Subcutaneous abdominal adipose tissue (tissue), 5 donors: ENCODE measurements around the gene RYR2.

Experiments used
- H3K27ac ChIP-seq: one replicate; pipeline ENCODE4 v1.7.0; 2013; ENCODE audit warnings: low read depth, mild to moderate bottlenecking, inconsistent platforms, low read length, moderate library complexity
- H3K27me3 ChIP-seq, 5 donors: one replicate each; pipeline ENCODE4 v1.7.0; 2013; ENCODE audit warnings: low read length in 5 of 5, inconsistent platforms in 1 of 5; ENCODE audit not compliant: control insufficient read depth in 5 of 5, insufficient read depth in 4 of 5
- H3K36me3 ChIP-seq, 5 donors: one replicate each; pipeline ENCODE4 v1.7.0; 2013; ENCODE audit warnings: low read length in 5 of 5; ENCODE audit not compliant: control insufficient read depth in 5 of 5, insufficient read depth in 5 of 5
- H3K4me1 ChIP-seq, 5 donors: one replicate each; pipeline ENCODE4 v1.7.0; 2013; ENCODE audit warnings: low read length in 5 of 5, mild to moderate bottlenecking in 3 of 5, moderate library complexity in 1 of 5; ENCODE audit not compliant: control insufficient read depth in 5 of 5, insufficient read depth in 5 of 5
- H3K4me3 ChIP-seq, 5 donors: one replicate each; pipeline ENCODE4 v1.7.0; 2013; ENCODE audit warnings: low read length in 5 of 5, low read depth in 1 of 5
- H3K9ac ChIP-seq, 5 donors: one replicate each; pipeline ENCODE4 v1.7.0; 2013; ENCODE audit warnings: low read length in 5 of 5, mild to moderate bottlenecking in 4 of 5, moderate library complexity in 3 of 5
- H3K9me3 ChIP-seq, 5 donors: one replicate each; pipeline ENCODE4 v1.7.0; 2013; ENCODE audit warnings: low read length in 5 of 5; ENCODE audit not compliant: control insufficient read depth in 5 of 5
- donor health status: healthy.
- donor health status: healthy.
- donor health status: healthy.
- donor health status: healthy.
- donor health status: healthy.

Gene RYR2

DNA sequence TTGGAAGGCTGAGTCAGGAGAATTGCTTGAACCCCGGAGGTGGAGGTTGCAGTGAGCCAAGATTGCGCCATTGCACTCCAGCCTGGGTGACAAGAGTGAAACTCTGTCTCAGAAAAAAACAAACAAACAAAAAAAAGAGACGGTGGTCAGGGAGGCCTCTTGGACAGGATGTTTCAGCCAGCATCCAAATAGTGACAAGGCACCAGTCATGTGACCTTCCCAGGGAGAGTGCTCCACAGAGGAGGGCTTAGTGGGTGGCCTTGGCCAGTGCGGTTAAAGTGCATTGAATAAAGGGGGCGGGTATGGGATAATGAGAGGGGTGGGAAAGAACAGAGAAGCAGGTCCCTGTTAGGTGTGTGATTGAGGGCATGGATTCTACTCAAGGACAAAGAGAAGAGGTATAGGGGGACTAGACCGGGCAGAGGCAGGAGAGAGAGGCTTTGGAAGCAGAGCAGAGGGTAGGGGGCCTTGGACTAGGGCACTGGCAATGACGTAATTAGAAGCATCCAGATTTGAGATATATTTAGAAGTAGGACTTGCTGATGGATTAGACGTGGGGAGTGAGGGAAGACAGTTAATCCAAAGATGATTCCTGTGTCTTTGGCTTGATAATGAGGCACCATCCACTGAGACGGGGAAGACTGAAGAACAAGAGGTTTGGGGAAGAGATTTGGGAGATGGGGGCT is 12.0 kb upstream of the RYR2 start:
- Histone ChIP-seq H3K4me3 (no peak overlapping the region), H3K36me3 (no peaks in the 10 kb centered on the region), H3K9me3 (peaks cover 0 to 9% (median 2%) of the 10 kb centered on the region in 5 donors), H3K4me1 (peaks cover 0 to 7% (median 0%) of the 10 kb centered on the region in 5 donors), H3K27ac (no peak overlapping the region), H3K27me3 (no peaks in the 10 kb centered on the region), H3K9ac (no peak overlapping the region)

- H3K27me3 ChIP-seq = no peaks in the 10 kb centered on the region
- H3K36me3 ChIP-seq = no peaks in the 10 kb centered on the region
- H3K9me3 ChIP-seq = no peaks in the 10 kb centered on the region
- H3K4me3 ChIP-seq = no peak overlapping the region
- H3K4me1 ChIP-seq = peaks cover 0 to 7% (median 0%) of the 10 kb centered on the region in 5 donors
- no peak overlapping the region for H3K9ac ChIP-seq
- H3K27ac ChIP-seq = no peak overlapping the region
Observed at GRCh38 chr1:237031480-237031879, 10.5 kb upstream of the RYR2 start.

DNA sequence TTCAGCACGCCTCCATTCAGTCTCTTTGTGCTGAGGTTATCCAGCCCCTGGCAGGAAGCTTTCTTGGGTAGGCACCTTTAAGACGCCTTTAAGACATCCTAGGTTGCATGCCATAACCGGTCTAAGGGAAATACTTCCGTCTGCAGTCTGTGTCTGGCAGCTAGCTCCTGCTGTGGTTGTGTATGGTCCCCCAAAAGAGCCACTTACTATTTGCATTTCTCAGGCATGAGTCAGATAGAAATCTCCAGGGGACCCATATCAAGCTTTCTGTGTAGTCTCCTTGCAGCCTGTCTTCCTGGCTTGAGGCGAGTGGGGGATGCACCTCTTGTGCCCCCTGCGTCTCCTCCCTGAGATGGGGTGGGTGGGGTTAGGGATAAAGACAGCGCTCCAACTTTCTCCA is 10.0 kb upstream of the RYR2 start:
- H3K27me3 ChIP-seq = peaks cover 0 to 3% (median 0%) of the 10 kb centered on the region in 5 donors
- H3K4me1 ChIP-seq = peaks cover 0 to 7% (median 0%) of the 10 kb centered on the region in 5 donors
- H3K4me3 ChIP-seq = no peak overlapping the region
- H3K27ac ChIP-seq = no peak overlapping the region
- H3K9me3 ChIP-seq = no peaks in the 10 kb centered on the region
- H3K9ac ChIP-seq = no peak overlapping the region
- no peaks in the 10 kb centered on the region for H3K36me3 ChIP-seq

GRCh38 chr1:237033061-237033460 is 8.9 kb upstream of the RYR2 start:
- Histone ChIP-seq H3K27ac (no peak overlapping the region), H3K36me3 (no peaks in the 10 kb centered on the region), H3K4me1 (peaks cover 0 to 7% (median 0%) of the 10 kb centered on the region in 5 donors), H3K9ac (no peak overlapping the region), H3K9me3 (no peaks in the 10 kb centered on the region), H3K27me3 (peaks cover 0 to 3% (median 0%) of the 10 kb centered on the region in 5 donors), H3K4me3 (no peak overlapping the region)

DNA sequence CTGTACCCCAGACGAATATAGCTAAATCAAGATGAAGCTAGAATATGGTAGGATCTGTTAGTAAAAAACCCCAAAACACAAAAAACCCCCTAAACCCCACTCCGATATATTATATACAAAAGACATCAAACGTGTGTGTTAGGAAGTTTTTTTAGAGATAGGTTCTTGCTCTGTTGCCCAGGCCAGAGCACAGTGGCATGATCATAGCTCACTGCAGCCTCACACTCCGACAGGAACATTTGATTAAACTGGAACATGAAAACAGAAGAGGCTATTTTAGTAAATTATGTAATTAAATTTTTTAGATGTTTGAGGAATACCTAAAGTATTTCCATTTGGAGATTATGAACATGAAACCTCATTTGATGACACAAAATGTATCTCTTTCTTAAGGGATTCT is 8.2 kb upstream of the RYR2 start:
- no peak overlapping the region for H3K4me3 ChIP-seq
- no peaks in the 10 kb centered on the region for H3K9me3 ChIP-seq
- no peak overlapping the region for H3K27ac ChIP-seq
- H3K36me3 ChIP-seq = no peaks in the 10 kb centered on the region
- peaks cover 0 to 3% (median 0%) of the 10 kb centered on the region in 5 donors for H3K27me3 ChIP-seq
- peaks cover 0 to 7% (median 0%) of the 10 kb centered on the region in 5 donors for H3K4me1 ChIP-seq
- no peak overlapping the region for H3K9ac ChIP-seq

GRCh38 chr1:237035759-237036158 is 6.2 kb upstream of the RYR2 start:
- H3K4me1 ChIP-seq = peaks cover 0 to 7% (median 0%) of the 10 kb centered on the region in 5 donors
- no peaks in the 10 kb centered on the region for H3K36me3 ChIP-seq
- H3K27ac ChIP-seq = no peak overlapping the region
- no peak overlapping the region for H3K4me3 ChIP-seq
- peaks cover 0 to 3% (median 0%) of the 10 kb centered on the region in 5 donors for H3K27me3 ChIP-seq
- no peaks in the 10 kb centered on the region for H3K9me3 ChIP-seq
- H3K9ac ChIP-seq = no peak overlapping the region

DNA sequence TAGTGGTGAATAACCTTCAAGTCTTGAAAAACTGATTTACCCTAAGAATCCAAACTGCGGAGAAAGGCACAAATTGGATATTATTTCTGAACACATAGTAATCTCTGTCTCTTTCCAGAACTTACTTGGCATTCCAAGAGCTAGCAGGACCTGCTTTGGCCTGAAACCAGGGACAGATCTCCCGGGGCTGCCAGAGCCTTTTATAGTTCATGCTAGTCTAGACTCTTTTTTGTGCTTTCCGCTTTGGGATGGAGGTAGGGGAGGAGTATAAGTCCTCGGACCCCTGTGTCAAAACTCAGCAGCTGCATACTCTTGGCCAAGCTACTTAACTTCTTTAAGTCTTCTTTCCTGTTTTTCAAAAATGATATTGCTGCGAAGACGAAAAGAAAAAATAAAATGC is 3.8 kb upstream of the RYR2 start:
- Histone ChIP-seq H3K36me3 (no peaks in the 10 kb centered on the region), H3K27me3 (peaks cover 7 to 20% (median 16%) of the 10 kb centered on the region in 5 donors), H3K4me1 (peaks cover 0 to 12% (median 12%) of the 10 kb centered on the region in 5 donors), H3K9me3 (no peaks in the 10 kb centered on the region), H3K27ac (no peak overlapping the region), H3K9ac (no peak overlapping the region), H3K4me3 (no peak overlapping the region)

DNA sequence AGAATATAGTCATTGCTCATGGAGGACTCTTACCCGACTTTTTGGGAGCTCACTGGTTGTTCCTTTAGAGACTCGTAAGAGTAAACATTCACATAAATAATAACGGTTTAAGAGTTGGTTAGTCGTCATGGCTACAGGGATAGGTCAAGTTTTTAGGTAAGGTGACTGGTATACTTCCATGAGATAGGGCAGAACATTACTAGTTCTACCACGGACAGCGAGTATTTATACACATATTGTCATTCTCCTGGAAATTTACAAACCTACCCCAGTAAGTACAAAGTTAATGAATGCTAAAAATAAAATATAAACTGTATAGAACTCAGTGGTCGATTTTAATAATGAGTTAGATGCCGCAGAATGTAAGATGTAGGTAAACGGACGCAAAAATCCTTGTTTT is 1.2 kb upstream of the RYR2 start:
- H3K27me3 ChIP-seq = peaks cover 11 to 36% (median 24%) of the 10 kb centered on the region in 5 donors
- H3K27ac ChIP-seq = no peak overlapping the region

DNA sequence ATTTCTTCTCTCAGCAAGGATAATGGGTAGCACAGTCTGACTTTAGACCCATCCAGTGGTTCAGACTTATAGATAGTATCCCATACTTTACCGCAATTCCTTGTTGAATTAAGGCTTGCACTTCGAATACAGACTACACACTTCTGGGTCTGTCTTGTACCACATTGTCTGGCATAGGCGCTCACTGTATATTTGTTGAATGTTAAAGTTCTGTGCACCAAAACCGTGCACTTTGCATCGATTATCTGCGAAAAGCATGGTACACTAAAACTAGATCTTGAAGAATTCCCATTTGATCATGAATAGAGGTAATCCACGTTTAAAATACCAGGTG is 556 bp upstream of the RYR2 start:
- H3K4me3 ChIP-seq = no peak overlapping the region
- H3K4me1 ChIP-seq = peaks cover 0 to 13% (median 12%) of the 10 kb centered on the region in 5 donors
- H3K36me3 ChIP-seq = no peaks in the 10 kb centered on the region
- no peak overlapping the region for H3K27ac ChIP-seq
- peaks cover 11 to 36% (median 24%) of the 10 kb centered on the region in 5 donors for H3K27me3 ChIP-seq
- no peaks in the 10 kb centered on the region for H3K9me3 ChIP-seq
- H3K9ac ChIP-seq = no peak overlapping the region

More for the DNA sequence above, 1.2 kb upstream of the RYR2 start:
- no peak overlapping the region for H3K4me3 ChIP-seq
- H3K9ac ChIP-seq = no peak overlapping the region
- no peaks in the 10 kb centered on the region for H3K9me3 ChIP-seq
- H3K4me1 ChIP-seq = peaks cover 0 to 13% (median 12%) of the 10 kb centered on the region in 5 donors
- H3K36me3 ChIP-seq = no peaks in the 10 kb centered on the region

- Histone ChIP-seq H3K9ac (no peak overlapping the region), H3K27me3 (peaks cover 11 to 38% (median 24%) of the 10 kb centered on the region in 5 donors), H3K36me3 (no peaks in the 10 kb centered on the region), H3K4me1 (peaks cover 0 to 13% (median 12%) of the 10 kb centered on the region in 5 donors), H3K27ac (no peak overlapping the region), H3K9me3 (no peaks in the 10 kb centered on the region), H3K4me3 (no peak overlapping the region)
Observed at GRCh38 chr1:237042526-237042891, 525 bp downstream of the RYR2 start.
